ENCODE measurements around the gene B4GALNT4. TPM values are rescaled to one million over a fixed set of nuclear protein-coding genes. Genes with fewer than 3 reads are reported as not detected.

The B4GALNT4 gene
- total and polyA plus RNA-seq, 2 of the 13 experiments (the other 11 are each of a cell fraction or from before 2014, with no cell fraction given): 30.5 to 50.1 TPM

- TF ChIP-seq THRA (CRISPR knock-in tag; IDR thresholded peaks at IDR 0.05; ENCODE audit: borderline replicate concordance) (0 out of 2 replicates have a peak, but pooled peaks have one; percentile 16), ZNF772 (CRISPR knock-in tag; IDR thresholded peaks at IDR 0.05) (peak; percentile 69; the same call in 1 of the 2 replicates), SMAD1 (CRISPR knock-in tag; IDR thresholded peaks at IDR 0.05; ENCODE audit: borderline replicate concordance, low read depth) (0 out of 2 replicates have a peak, but pooled peaks have one; percentile 51), CAMTA2 (CRISPR knock-in tag; IDR thresholded peaks at IDR 0.05; ENCODE audit: borderline replicate concordance) (0 out of 2 replicates have a peak, but pooled peaks have one; percentile 33), ZNF331 (CRISPR knock-in tag; IDR thresholded peaks at IDR 0.05) (0 out of 2 replicates have a peak, but pooled peaks have one; percentile 15), ZNF749 (CRISPR knock-in tag; IDR thresholded peaks at IDR 0.05; ENCODE audit: borderline replicate concordance) (peak; percentile 77; the same call in 1 of the 2 replicates), BORCS8-MEF2B (CRISPR knock-in tag; IDR thresholded peaks at IDR 0.05) (0 out of 2 replicates have a peak, but pooled peaks have one; percentile 4), ASH2L (IDR thresholded peaks at IDR 0.05; ENCODE audit: insufficient read length, low read depth, low read length) (no peak), TFAP4 (IDR thresholded peaks at IDR 0.05; ENCODE audit: borderline replicate concordance, low read depth) (peak; percentile 74; the same call in 1 of the 2 replicates), ZNF292 (CRISPR knock-in tag; IDR thresholded peaks at IDR 0.05; ENCODE audit: borderline replicate concordance, low read depth) (no peak), ZNF446 (CRISPR knock-in tag; IDR thresholded peaks at IDR 0.05) (0 out of 2 replicates have a peak, but pooled peaks have one; percentile 47), TOPORS (CRISPR knock-in tag; IDR thresholded peaks at IDR 0.05) (no peak), KAT2B (IDR thresholded peaks at IDR 0.05; ENCODE audit: borderline replicate concordance, low read depth, low read length) (no peak), AGO2 (optimal IDR thresholded peaks at IDR 0.05; ENCODE audit: low read depth, low read length) (peak; percentile 44), ZNF563 (CRISPR knock-in tag; IDR thresholded peaks at IDR 0.05) (peak; percentile 67; the same call in 1 of the 2 replicates), ZBTB10 (CRISPR knock-in tag; IDR thresholded peaks at IDR 0.05; ENCODE audit: borderline replicate concordance) (no peak), TAF1 (CRISPR knock-in tag; IDR thresholded peaks at IDR 0.05) (peak; percentile 56), ZNF607 (CRISPR knock-in tag; IDR thresholded peaks at IDR 0.05; ENCODE audit: borderline replicate concordance) (no peak), WIZ (CRISPR knock-in tag; IDR thresholded peaks at IDR 0.05) (0 out of 2 replicates have a peak, but pooled peaks have one; percentile 51), DRAP1 (CRISPR knock-in tag; IDR thresholded peaks at IDR 0.05) (0 out of 2 replicates have a peak, but pooled peaks have one; percentile 12), ZNF724P (CRISPR knock-in tag; IDR thresholded peaks at IDR 0.05; ENCODE audit: borderline replicate concordance) (peak; percentile 16; the same call in 1 of the 2 replicates), FOSL2 (CRISPR knock-in tag; IDR thresholded peaks at IDR 0.05) (peak; percentile 84), ZNF792 (CRISPR knock-in tag; IDR thresholded peaks at IDR 0.05) (no peak; the same call in 1 of the 2 replicates), EED (CRISPR knock-in tag; IDR thresholded peaks at IDR 0.05) (peak; percentile 82)
These were observed 24.9 kb downstream of the B4GALNT4 start, which contains the start of gene PKP3 (continued) for GRCh38 chr11:394034-394857.
